HG03135 (cell line): ENCODE results near the gene PTPRE.
A peak's percentile ranks its signal among the peaks of the same experiment; 100 is the strongest.

ENCODE experiments used
- ATAC-seq: cut with Tn5 transposase; IDR thresholded peaks from one replicate; pipeline ENCODE4 v1.9.1; 2021; ENCODE audit warnings: mild to moderate bottlenecking, moderate library complexity; ENCODE audit not compliant: unreplicated experiment

Gene PTPRE

GRCh38 chr10:127905848-127906261 is 1.0 kb upstream of the PTPRE start:
- ATAC-seq: no peak

- ATAC-seq: peak; percentile 5
These were observed 655 bp downstream of the PTPRE start for GRCh38 chr10:127907411-127908105.

DNA sequence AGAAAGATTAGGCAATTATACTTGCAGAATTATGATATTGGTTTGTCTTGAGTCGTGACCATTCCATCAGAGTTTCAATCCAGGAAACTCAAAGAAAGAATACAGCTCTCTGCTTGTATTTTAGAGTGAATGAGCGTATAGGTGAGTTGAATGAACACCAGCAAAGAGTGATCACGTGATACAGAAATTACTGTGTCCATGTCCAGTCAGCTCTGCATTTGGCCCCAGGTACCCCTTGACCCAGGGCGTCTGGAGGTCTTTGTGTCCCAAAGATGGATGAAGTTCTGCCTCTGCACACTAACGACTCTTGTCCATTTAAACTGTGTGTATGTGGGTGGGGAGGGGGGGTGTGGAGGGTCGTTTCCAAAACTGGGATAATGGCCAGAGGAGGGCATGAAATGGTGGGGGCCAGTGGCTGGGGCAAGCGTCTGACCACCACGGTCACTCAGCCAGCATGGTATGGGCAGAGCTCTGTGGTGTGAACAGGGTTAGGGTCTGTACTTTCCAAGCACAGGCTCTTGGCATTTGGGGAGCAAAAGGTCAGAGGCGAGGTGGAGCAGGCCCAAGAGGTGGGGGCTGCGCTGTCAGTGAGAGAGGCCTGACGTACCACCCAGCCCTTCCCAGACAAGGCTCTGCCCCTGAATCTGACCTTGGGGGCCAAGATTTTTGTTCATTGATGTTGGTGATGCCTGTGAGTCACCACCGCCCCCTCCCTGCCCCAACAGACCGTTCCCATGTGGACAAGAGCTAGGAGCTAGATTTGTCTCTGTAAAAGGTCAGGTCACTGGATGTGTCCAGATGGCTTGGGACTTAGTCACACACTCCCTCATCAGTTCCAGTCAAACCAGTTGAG is 1.4 kb downstream of the PTPRE start:
- ATAC-seq: no peak

GRCh38 chr10:127908959-127909267 is 2.0 kb downstream of the PTPRE start:
- ATAC-seq: no peak

GRCh38 chr10:127909716-127910463 is 3.0 kb downstream of the PTPRE start:
- ATAC-seq: no peak

- no peak for ATAC-seq
These were observed 3.5 kb downstream of the PTPRE start for GRCh38 chr10:127910464-127910770.

GRCh38 chr10:127911218-127911866 is 4.4 kb downstream of the PTPRE start:
- ATAC-seq: no peak

- ATAC-seq: no peak
These were observed 5.0 kb downstream of the PTPRE start for GRCh38 chr10:127911867-127912257.

- ATAC-seq: no peak
These were observed 5.9 kb downstream of the PTPRE start for GRCh38 chr10:127912607-127913367.

DNA sequence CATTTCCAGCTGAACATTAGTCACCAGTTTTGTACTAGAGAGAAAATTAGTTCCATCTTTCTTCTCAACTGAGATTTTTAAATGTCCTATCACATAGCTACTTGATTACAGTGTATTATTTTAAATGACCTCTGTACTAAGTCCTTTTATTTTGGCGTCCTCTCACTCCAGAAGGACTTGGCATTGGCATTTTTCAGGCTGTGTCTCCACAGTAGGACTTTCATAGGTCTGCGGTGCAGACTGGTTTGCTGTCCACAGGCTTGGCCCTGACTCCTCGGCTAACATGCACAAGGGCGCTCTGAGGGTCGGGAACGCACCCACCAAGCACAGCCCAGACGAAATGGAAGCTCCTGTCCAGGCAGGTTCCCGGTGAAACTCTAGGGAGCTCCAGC is 6.5 kb downstream of the PTPRE start:
- ATAC-seq: no peak

DNA sequence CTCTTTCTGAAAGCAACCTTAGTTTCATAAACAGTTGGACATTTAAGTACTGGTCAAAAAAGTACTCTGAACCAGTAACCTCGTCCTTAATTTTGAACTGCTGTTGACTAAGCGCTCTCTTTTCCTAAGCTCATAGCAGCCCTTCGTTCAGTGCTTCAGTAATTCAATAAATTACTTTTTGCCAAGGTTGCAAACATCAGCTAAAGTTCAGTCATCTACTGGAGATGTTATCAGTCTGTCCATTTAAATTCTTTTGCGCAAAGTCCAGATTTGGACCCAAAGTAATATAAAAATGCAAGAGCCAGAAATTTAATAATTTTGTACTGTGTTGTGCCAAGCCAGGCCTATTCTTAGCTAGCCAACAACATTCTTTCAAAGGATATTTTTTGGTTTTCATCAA is 8.4 kb downstream of the PTPRE start:
- no peak for ATAC-seq

DNA sequence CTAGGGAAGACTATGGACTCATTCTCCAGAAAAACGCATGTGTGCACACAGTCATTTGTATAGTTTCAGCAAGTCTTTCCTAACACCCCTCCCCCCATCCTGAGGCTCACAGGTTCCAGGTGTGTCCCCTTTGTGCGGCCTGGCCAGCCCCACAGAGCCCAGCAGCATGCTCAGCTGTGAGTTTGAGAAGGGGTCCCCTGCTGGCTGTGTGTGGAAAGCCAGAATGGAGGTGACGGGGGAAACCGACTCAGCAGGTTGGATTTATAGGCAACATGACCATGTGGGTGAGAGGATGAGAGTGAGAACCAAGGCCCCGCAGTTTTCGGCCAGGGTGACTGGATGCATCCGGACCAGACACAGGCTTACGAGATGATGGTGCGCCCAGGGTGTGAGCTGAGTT is 9.9 kb downstream of the PTPRE start:
- ATAC-seq: no peak

GRCh38 chr10:127918572-127918971 is 11.7 kb downstream of the PTPRE start:
- ATAC-seq: no peak

DNA sequence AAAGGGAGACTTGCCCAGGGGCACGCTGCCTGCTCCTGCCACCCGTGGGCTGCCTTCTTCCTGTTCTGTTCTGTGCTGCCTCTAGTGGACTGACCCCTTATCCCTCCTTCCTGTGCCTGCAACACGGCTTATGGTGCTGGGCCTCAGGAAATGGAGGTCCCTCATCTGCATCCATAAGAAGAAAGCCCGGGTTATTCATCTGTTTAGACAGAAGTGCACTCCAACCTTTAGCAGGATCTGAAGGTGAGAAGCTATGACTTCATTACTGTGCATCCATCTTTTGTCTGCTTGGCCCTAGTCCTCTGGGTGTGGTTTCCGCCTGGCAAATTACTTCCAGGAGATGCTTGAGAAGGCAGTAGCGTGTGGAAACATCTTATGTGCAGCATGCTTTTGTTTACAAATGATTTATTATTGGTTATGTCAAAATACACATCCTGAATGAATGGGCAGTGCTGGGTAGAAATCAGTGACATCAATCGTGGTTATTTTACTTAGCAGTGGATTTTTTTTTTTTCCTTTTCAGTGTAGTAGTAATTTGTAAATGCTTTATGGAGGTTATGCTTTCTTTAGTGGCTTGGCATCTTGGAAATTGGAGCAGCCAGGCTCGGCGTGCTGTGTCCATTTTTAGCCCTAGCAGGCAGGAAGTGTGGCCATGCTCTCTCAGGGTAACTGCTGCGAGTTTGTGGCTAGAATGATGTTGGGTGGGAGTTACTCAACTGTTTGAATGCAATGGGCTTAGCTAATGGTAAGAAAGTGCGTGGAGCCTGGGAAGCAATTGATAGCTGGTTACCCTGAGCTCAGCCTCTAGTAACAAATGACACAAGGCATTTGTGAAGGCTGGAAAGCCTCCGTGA is 12.7 kb downstream of the PTPRE start:
- no peak for ATAC-seq

DNA sequence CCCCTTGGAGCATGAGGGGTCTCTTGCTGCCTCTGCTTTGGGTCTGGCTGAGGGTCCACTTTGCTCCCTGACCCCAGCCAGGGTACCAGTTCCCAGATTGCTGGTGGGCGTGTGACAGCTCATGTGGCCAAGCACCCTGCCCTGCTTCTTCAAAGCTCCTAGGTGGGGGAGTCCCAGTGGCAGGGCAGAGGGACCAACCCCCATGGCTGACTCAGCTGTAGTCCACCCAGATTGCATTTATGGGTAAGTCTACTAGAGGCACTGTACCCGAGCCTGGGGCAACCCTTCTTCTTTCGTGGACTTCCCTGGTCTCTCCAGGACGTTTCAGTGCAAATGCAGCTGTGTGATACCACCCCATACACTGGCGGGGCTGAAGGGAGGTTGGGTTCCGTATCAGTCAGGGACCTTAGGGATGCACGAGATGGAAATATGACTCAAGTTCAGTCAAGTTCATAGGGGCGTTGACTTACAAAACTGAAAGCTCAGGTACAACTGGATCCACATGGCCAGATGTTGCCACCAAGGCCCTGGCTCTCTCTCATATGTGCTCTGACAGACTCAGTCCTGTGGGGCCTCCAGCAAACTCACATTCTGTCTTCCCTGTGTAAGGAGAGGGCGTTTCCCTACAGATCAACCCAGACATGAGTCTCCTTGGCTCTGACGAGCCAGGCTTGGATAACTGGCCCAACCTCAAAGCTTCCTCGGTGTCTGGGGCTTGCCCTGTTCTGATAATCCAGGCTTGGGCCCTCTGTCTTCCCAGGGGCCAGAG is 13.6 kb downstream of the PTPRE start:
- no peak for ATAC-seq

- no peak for ATAC-seq
These were observed 14.3 kb downstream of the PTPRE start for GRCh38 chr10:127921075-127921752.

GRCh38 chr10:127921753-127922145 is 14.8 kb downstream of the PTPRE start:
- no peak for ATAC-seq

DNA sequence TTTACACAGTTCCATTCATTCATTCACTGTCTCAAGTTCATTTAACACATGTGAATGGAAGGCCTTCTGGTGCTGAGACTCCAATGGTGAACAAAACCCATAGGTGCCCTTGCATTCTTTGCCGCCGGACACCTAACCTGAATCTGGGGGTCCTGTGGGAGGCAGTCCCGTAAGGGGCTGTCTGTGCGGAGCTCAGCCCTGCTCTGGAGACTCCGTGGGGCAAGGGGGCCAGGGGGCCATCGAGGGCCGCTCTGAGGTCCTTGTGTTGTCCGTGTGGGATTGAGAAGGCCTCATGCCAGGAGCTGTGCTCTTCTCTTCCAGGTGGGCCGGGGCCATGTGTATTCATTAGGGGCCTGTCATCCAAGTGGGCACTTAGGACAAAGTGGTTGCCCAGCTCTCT is 15.3 kb downstream of the PTPRE start:
- ATAC-seq: no peak
